Measurements from ENCODE around the gene IFITM2. TPM values are rescaled to one million over a fixed set of nuclear protein-coding genes. Genes with fewer than 3 reads are reported as not detected.
"Not testable (repeated sequence)": the region's sequence is repeated elsewhere in the genome, so short reads cannot be mapped to it uniquely, and the experiment has no call there.

The IFITM2 gene
- polyA plus RNA-seq, 1 donor, result 51.7 TPM

GRCh38 chr11:299951-300735 is 7.5 kb upstream of the IFITM2 start:
- peak in 1 of 2 donors; percentile 28 for DNase-seq
- Histone ChIP-seq H3K4me3 (ENCODE audit: low read length) (no peak overlapping the region), H3K27ac (ENCODE audit: low read length) (no peak overlapping the region), H3K27me3 (ENCODE audit: control insufficient read depth, insufficient read depth, low read length) (peaks cover 9% of the 10 kb centered on the region), H3K36me3 (ENCODE audit: control insufficient read depth, insufficient read depth, low read length) (peaks cover 5% of the 10 kb centered on the region), H3K4me1 (ENCODE audit: control insufficient read depth, insufficient read depth, low read length) (peaks cover 23% of the 10 kb centered on the region), H3K9me3 (ENCODE audit: control insufficient read depth, low read depth, low read length) (peaks cover 7% of the 10 kb centered on the region)
- WGBS (ENCODE audit: insufficient coverage, low lambda C conversion rate), result no CpG with 5 or more reads among the region's 20 CpGs

DNA sequence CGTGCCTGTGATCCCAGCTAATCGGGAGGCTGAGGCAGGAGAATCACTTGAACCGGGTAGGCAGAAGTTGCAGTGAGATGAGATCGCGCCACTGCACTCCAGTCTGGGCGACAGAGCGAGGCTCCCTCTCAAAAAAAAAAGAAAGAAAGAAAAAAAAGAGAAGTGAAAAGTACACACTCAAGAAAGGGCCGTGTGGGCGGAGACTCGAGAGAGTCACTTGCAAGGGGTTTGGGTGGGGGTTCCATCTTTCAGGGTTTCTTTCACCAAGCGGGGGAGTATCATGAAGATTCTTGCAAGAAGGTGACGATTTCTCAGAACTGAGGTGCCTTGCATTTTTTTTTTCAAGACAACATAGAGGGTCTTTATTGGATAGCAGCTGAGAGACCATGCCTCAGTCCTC is 4.3 kb upstream of the IFITM2 start:
- H3K4me1 ChIP-seq (ENCODE audit: control insufficient read depth, insufficient read depth, low read length), result peaks cover 21% of the 10 kb centered on the region
- no peaks in the 10 kb centered on the region for H3K36me3 ChIP-seq (ENCODE audit: control insufficient read depth, insufficient read depth, low read length)
- H3K4me3 ChIP-seq (ENCODE audit: low read length), result no peak overlapping the region
- peaks cover 9% of the 10 kb centered on the region for H3K27me3 ChIP-seq (ENCODE audit: control insufficient read depth, insufficient read depth, low read length)
- DNase-seq, result no peak
- peaks cover 7% of the 10 kb centered on the region for H3K9me3 ChIP-seq (ENCODE audit: control insufficient read depth, low read depth, low read length)
- WGBS (ENCODE audit: insufficient coverage, low lambda C conversion rate), result 90% methylated on average over 4 of the region's 12 CpGs
- no peak overlapping the region for H3K27ac ChIP-seq (ENCODE audit: low read length)

DNA sequence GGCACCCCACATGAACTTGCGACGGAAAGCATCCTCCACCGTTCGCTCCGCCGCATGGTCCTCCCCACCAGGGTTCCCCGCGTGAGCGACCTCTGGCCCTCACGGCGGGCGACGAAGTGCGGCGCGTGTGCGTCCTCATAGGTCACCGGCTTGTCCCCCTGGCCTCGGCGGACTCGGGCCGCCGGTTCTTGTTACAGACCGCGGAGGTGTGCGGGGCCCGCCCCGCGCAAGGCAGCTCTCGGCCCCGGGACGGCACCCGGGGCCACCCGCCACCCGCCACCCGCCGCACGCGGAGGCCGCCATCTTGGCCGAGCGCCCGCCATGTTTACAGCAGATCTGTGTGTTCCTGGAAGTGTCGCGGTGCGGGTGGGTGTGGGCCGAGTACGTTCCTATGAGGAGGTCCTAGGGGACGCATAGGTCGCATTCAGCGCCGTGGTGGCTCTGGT is 3.5 kb upstream of the IFITM2 start:
- Histone ChIP-seq H3K27ac (ENCODE audit: low read length) (no peak overlapping the region), H3K36me3 (ENCODE audit: control insufficient read depth, insufficient read depth, low read length) (no peaks in the 10 kb centered on the region), H3K4me1 (ENCODE audit: control insufficient read depth, insufficient read depth, low read length) (peaks cover 23% of the 10 kb centered on the region), H3K4me3 (ENCODE audit: low read length) (no peak overlapping the region), H3K9me3 (ENCODE audit: control insufficient read depth, low read depth, low read length) (peaks cover 7% of the 10 kb centered on the region), H3K27me3 (ENCODE audit: control insufficient read depth, insufficient read depth, low read length) (peaks cover 9% of the 10 kb centered on the region)
- no peak for DNase-seq
- no CpG with 5 or more reads among the region's 52 CpGs for WGBS (ENCODE audit: insufficient coverage, low lambda C conversion rate)

DNA sequence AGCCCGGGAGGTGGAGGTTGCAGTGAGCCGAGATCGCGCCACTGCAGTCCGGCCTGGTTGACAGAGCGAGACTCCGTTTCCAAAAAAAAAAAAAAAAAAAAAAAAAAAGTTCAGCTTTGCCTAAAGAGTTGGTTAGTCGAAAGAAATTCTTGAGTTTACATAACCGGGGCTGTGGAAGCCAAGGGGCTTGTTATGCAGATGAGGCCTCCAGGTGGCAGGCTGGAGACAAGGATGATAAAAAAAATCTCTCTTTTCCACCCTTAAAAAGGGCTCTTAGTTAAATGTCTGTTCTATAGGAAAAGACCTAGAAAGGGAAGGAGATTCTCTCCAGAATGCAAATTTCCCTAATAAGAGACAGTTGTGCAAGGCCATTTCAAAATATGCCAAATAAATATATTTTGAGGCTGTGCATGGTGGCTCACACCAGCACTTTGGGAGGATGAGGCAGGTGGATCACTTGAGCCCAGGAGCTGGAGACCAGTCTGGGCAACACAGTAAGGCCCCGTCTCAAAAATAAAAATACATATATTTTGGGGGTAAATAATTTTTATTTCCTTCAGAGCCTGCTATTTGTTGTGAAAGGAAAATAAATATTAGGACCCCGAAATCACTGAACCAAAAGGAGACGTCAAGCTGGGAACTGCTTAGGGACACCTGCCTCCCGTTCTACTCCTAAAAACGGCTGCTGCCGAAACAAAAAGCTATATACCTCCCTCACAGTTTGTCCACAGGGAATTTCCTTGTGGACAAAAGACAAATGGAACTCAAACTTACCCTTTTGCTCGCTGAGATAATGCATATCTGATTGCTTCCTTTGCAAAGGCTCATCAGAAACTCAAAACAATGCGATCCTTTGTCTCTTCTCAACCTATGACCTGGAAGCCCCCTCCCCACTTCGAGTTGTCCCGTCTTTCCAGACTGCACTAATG is 2.4 kb upstream of the IFITM2 start:
- Histone ChIP-seq H3K36me3 (ENCODE audit: control insufficient read depth, insufficient read depth, low read length) (no peaks in the 10 kb centered on the region), H3K27me3 (ENCODE audit: control insufficient read depth, insufficient read depth, low read length) (peaks cover 4% of the 10 kb centered on the region), H3K9me3 (ENCODE audit: control insufficient read depth, low read depth, low read length) (peaks cover 3% of the 10 kb centered on the region), H3K4me3 (ENCODE audit: low read length) (no peak overlapping the region), H3K27ac (ENCODE audit: low read length) (no peak overlapping the region), H3K4me1 (ENCODE audit: control insufficient read depth, insufficient read depth, low read length) (peaks cover 26% of the 10 kb centered on the region)
- DNase-seq, result peak in 1 of 2 donors; percentile 68
- WGBS (ENCODE audit: insufficient coverage, low lambda C conversion rate), result no CpG with 5 or more reads among the region's 19 CpGs

DNA sequence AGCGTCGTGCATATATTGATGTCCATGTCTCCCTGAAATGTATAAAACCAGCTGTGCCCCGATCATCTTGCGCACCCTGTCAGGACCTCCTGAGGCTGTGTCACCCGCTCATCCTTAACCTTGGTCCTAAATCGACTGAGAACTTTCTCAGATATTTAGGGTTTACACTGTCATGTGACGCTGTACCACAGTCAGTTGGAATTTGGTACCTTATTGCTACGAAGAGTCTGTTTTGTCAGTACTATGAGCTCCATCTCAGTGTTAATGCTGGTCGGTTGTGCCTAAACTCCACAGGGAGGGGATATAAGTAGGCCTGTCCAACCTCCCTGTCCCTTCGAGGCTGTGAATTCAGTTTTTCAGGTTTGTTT is 1.8 kb upstream of the IFITM2 start:
- Histone ChIP-seq H3K27me3 (ENCODE audit: control insufficient read depth, insufficient read depth, low read length) (no peaks in the 10 kb centered on the region), H3K36me3 (ENCODE audit: control insufficient read depth, insufficient read depth, low read length) (no peaks in the 10 kb centered on the region), H3K27ac (ENCODE audit: low read length) (no peak overlapping the region), H3K4me3 (ENCODE audit: low read length) (no peak overlapping the region), H3K9me3 (ENCODE audit: control insufficient read depth, low read depth, low read length) (peaks cover 3% of the 10 kb centered on the region), H3K4me1 (ENCODE audit: control insufficient read depth, insufficient read depth, low read length) (peaks cover 20% of the 10 kb centered on the region)
- no CpG with 5 or more reads among the region's 10 CpGs for WGBS (ENCODE audit: insufficient coverage, low lambda C conversion rate)
- DNase-seq, result no peak

DNA sequence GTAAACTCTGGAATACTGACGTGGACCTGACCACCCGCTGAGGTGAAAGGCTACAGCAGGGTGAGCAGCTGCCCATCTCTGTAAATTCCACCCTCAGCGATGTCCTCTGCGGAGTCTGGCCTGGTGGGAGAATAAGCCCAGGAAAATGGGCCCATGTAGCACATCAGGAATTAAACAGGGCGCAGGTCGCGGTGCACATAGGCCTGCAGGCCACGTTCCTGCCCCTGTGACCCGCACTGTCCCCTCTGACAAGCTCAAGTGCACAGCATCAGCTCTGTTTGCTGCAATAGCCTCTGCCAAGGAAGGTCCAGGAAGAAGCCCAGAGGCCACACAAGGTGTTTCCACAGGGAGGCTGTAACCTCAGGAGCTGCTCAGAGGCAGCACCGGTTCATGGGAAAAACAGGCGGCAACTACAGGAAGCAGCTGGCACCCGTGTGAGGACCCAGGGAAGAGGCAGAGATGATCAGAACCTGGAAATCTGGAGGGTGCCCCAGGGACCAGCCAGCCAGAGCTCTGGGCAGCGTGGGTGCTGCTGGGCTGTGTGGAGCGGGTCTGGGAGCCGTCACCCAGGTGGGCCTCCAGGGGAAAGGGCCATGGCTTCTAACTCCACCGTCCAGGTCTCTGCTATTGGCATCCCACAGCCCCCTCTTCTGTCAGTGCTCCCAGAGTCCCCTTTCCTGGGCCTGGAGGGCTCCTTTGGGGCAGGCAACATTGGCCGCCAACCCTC is 808 bp upstream of the IFITM2 start:
- H3K4me3 ChIP-seq (ENCODE audit: low read length), result no peak overlapping the region
- peaks cover 15% of the 10 kb centered on the region for H3K4me1 ChIP-seq (ENCODE audit: control insufficient read depth, insufficient read depth, low read length)
- no peak for DNase-seq
- no peak overlapping the region for H3K27ac ChIP-seq (ENCODE audit: low read length)
- H3K9me3 ChIP-seq (ENCODE audit: control insufficient read depth, low read depth, low read length), result peaks cover 3% of the 10 kb centered on the region
- no peaks in the 10 kb centered on the region for H3K27me3 ChIP-seq (ENCODE audit: control insufficient read depth, insufficient read depth, low read length)
- WGBS (ENCODE audit: insufficient coverage, low lambda C conversion rate), result no CpG with 5 or more reads among the region's 17 CpGs
- H3K36me3 ChIP-seq (ENCODE audit: control insufficient read depth, insufficient read depth, low read length), result no peaks in the 10 kb centered on the region

DNA sequence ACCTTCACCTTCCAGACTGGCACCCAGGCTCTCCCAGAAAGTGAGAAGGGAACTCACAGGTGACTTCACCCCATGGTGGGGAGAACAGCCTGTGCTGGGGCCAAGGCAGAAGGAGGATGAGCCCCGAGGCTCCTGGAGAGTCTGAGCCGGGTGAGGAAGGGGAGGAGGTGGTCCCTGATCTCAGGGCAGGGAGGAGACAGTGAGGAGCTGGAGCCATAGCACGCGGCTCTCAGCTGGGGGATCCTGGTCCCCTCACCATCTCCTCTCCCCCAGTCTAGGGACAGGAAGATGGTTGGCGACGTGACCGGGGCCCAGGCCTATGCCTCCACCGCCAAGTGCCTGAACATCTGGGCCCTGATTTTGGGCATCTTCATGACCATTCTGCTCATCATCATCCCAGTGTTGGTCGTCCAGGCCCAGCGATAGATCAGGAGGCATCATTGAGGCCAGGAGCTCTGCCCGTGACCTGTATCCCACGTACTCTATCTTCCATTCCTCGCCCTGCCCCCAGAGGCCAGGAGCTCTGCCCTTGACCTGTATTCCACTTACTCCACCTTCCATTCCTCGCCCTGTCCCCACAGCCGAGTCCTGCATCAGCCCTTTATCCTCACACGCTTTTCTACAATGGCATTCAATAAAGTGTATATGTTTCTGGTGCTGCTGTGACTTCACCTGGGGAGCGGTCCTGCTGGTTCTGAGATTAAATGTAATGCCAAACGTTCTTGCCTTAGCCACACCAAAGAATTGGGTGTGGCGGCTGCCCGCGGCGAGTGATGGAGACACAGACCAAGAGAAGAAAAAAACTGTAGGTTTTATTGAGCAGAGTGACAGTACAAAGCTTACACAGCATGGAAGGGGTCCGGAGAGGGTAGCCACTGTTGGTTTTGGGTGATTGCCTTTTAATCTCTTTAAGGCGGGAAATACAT is 1.4 kb downstream of the IFITM2 start:
- DNase-seq; H3K9me3 ChIP-seq (ENCODE audit: control insufficient read depth, low read depth, low read length); H3K27me3 ChIP-seq (ENCODE audit: control insufficient read depth, insufficient read depth, low read length); H3K27ac ChIP-seq (ENCODE audit: low read length); H3K36me3 ChIP-seq (ENCODE audit: control insufficient read depth, insufficient read depth, low read length): not testable (repeated sequence)
- H3K4me1 ChIP-seq (ENCODE audit: control insufficient read depth, insufficient read depth, low read length), result peaks cover 27% of the 10 kb centered on the region
- WGBS (ENCODE audit: insufficient coverage, low lambda C conversion rate), result no CpG with 5 or more reads among the region's 24 CpGs
- peak overlapping the region; percentile 7 for H3K4me3 ChIP-seq (ENCODE audit: low read length)

GRCh38 chr11:309979-310572 is 2.5 kb downstream of the IFITM2 start:
- H3K9me3 ChIP-seq (ENCODE audit: control insufficient read depth, low read depth, low read length); H3K36me3 ChIP-seq (ENCODE audit: control insufficient read depth, insufficient read depth, low read length); DNase-seq; H3K27me3 ChIP-seq (ENCODE audit: control insufficient read depth, insufficient read depth, low read length): not testable (repeated sequence)
- H3K4me3 ChIP-seq (ENCODE audit: low read length), result peak overlapping the region; percentile 21
- H3K27ac ChIP-seq (ENCODE audit: low read length), result peak overlapping the region; percentile 6
- H3K4me1 ChIP-seq (ENCODE audit: control insufficient read depth, insufficient read depth, low read length), result peaks cover 27% of the 10 kb centered on the region
- WGBS (ENCODE audit: insufficient coverage, low lambda C conversion rate), result no CpG with 5 or more reads among the region's 18 CpGs

DNA sequence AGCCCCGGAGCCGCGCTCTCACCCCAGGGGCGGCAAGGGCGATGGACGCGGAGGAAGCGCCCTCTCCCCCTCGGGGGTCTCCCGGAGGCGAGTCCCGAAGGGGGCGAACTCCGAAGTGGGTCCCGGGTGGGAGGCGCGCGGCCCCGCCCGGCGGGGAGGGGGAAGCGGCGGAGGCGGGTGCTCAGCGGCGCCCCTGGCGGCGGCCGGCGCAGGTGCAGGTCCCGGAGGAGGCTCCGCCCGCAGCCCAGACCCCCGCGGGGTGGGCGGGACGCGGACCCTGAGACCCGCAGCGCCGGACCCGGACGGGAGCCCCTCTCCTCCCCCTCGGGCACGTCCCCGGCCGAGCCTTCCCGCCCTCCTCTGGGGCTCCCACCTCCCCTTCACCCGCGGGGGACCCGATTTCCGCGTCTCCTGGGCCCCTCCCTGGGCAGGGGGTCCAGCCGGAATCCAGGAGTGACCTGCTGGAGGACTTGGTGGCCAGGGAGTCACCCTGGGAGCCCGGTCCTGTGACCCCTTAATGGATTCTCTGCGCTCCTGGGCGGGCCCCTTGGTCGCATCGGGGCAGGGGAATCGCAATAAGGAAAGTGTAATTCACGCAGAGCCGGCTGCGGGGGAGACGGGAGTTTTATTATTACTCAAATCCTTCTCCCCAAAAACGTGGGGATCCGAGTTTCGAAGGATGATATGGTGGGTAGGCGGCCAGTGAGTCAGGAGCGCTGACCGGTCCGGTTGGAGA is 3.6 kb downstream of the IFITM2 start:
- not testable (repeated sequence) for H3K27ac ChIP-seq (ENCODE audit: low read length); H3K9me3 ChIP-seq (ENCODE audit: control insufficient read depth, low read depth, low read length); DNase-seq; H3K27me3 ChIP-seq (ENCODE audit: control insufficient read depth, insufficient read depth, low read length); H3K36me3 ChIP-seq (ENCODE audit: control insufficient read depth, insufficient read depth, low read length)
- H3K4me3 ChIP-seq (ENCODE audit: low read length), result peak overlapping the region; percentile 32
- no CpG with 5 or more reads among the region's 71 CpGs for WGBS (ENCODE audit: insufficient coverage, low lambda C conversion rate)
- H3K4me1 ChIP-seq (ENCODE audit: control insufficient read depth, insufficient read depth, low read length), result peaks cover 30% of the 10 kb centered on the region

All from large intestine (tissue), 3 donors.